Activated B cell treated with CpG ODN at 0.5 μM for 24 hours (primary cell): ENCODE results near the gene SERAC1. TPM values are rescaled to one million over a fixed set of nuclear protein-coding genes. Genes with fewer than 3 reads are reported as not detected.
"Not testable (repeated sequence)": the region's sequence is repeated elsewhere in the genome, so short reads cannot be mapped to it uniquely, and the experiment has no call there.

Source experiments
- ATAC-seq: fragments of 200-7000 bp; cut with Tn5 transposase; one replicate; pipeline ENCODE4 v1.10.0; 2021; ENCODE audit warnings: low read depth, mild to moderate bottlenecking, moderate library complexity
- CTCF ChIA-PET: fragments of 350-600 bp; sonication (Branson Sonifier 250); formaldehyde crosslinking; loops from one replicate; lab custom pipeline; 2021; ENCODE audit warnings: antibody characterized with exemption; lab: Charles Lee
- POLR2A ChIA-PET: fragments of 350-600 bp; sonication (Branson Sonifier 250); formaldehyde crosslinking; loops from one replicate; lab custom pipeline; 2021; ENCODE audit warnings: antibody characterized with exemption; lab: Charles Lee
- DNase-seq: peaks from one replicate; pipeline ENCODE4 v3.0.0; 2022
- H3K27ac Mint-ChIP-seq: one replicate; pipeline ENCODE4 v1.8.0; 2020; ENCODE audit warnings: mixed read lengths
- H3K27me3 Mint-ChIP-seq: one replicate; pipeline ENCODE4 v1.8.0; 2021; ENCODE audit warnings: mixed read lengths
- H3K36me3 Mint-ChIP-seq: one replicate; pipeline ENCODE4 v1.8.0; 2021; ENCODE audit warnings: low read depth, mixed read lengths
- H3K4me1 Mint-ChIP-seq: one replicate; pipeline ENCODE4 v1.8.0; 2021; ENCODE audit warnings: mixed read lengths
- H3K4me3 Mint-ChIP-seq: one replicate; pipeline ENCODE4 v1.8.0; 2020; ENCODE audit warnings: mild to moderate bottlenecking, mixed read lengths
- H3K9me3 Mint-ChIP-seq: one replicate; pipeline ENCODE4 v1.8.0; 2020; ENCODE audit warnings: mixed read lengths
- intact Hi-C: fragments of 100-400 bp; cut with micrococcal nuclease; formaldehyde crosslinking; loops from one replicate; pipeline ENCODE4 v1.15.1; 2024
- total RNA-seq: library from RNA; stranded (reverse); gene quantifications from 2 replicates; pipeline ENCODE4 v1.2.3, GENCODE V29; 2022
- TF ChIP-seq, protein P1 (sequence below): fragments of 200-600 bp; IDR thresholded peaks from one replicate; pipeline ENCODE4 v1.8.0; 2022; ENCODE audit warnings: antibody characterized with exemption, mild to moderate bottlenecking

SERAC1 gene
- total RNA-seq, 1 donor from 2014 or later: 3.0 TPM

DNA sequence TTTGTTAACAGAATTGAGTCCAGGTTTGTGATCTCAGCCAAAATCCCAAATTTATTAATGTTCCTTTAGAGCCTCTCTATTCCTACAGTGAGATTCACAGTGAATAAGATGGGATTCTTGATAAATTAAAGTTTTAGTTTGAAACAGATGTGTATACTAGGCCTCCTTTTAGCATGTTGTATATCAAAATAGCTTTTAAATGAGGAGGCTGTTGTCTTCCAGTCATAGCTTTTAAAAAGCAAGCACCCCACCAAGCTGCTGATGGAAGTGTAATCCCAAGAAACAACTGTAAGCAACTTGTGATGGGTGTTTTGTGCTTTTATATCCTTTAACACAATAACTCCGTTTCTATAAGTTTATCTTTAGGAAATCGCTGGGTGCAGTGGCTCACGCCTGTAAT is 7.0 kb upstream of the SERAC1 start:
- H3K27ac Mint-ChIP-seq: no peak overlapping the region
- H3K27me3 Mint-ChIP-seq: no peaks in the 10 kb centered on the region
- peaks cover 2% of the 10 kb centered on the region for H3K4me1 Mint-ChIP-seq
- no peaks in the 10 kb centered on the region for H3K9me3 Mint-ChIP-seq
- intact Hi-C loops: no loop called here
- peaks cover 42% of the 10 kb centered on the region for H3K36me3 Mint-ChIP-seq
- DNase-seq (no peak), ATAC-seq (no peak)
- ChIA-PET CTCF (no interaction called here), POLR2A (no interaction called here)
- TF ChIP-seq, protein P1, sequence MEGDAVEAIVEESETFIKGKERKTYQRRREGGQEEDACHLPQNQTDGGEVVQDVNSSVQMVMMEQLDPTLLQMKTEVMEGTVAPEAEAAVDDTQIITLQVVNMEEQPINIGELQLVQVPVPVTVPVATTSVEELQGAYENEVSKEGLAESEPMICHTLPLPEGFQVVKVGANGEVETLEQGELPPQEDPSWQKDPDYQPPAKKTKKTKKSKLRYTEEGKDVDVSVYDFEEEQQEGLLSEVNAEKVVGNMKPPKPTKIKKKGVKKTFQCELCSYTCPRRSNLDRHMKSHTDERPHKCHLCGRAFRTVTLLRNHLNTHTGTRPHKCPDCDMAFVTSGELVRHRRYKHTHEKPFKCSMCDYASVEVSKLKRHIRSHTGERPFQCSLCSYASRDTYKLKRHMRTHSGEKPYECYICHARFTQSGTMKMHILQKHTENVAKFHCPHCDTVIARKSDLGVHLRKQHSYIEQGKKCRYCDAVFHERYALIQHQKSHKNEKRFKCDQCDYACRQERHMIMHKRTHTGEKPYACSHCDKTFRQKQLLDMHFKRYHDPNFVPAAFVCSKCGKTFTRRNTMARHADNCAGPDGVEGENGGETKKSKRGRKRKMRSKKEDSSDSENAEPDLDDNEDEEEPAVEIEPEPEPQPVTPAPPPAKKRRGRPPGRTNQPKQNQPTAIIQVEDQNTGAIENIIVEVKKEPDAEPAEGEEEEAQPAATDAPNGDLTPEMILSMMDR: no peak
- H3K4me3 Mint-ChIP-seq: no peak overlapping the region

DNA sequence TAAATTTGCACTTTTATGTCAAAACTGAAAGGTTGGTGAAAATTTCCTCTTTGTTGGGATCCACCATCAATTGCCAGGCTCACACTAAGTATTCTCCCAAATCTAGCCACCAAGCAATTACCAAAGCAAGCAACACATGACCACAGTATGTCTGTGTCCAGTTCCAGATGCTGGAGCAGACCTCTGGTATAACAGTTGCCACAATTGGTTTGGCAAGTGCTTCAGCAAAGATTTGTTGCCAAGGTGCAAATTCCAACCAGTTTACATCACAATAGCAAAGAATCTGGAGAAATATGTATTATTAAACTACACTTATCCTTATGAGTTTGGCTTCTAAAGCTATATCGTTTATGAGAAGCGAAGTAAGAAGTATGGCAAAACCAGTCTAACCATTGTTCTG is 6.5 kb upstream of the SERAC1 start:
- H3K4me1 Mint-ChIP-seq: peaks cover 2% of the 10 kb centered on the region
- no peak overlapping the region for H3K27ac Mint-ChIP-seq
- POLR2A ChIA-PET: no interaction called here
- H3K36me3 Mint-ChIP-seq: peaks cover 38% of the 10 kb centered on the region
- TF ChIP-seq, protein P1: no peak
- H3K4me3 Mint-ChIP-seq: no peak overlapping the region
- ATAC-seq (no peak), DNase-seq (no peak)
- no peaks in the 10 kb centered on the region for H3K27me3 Mint-ChIP-seq
- CTCF ChIA-PET: interaction anchor here (0.6 kb wide), 1 partner anchor 208 kb away, joined by 3 read pairs; no protein-coding TSS in a partner anchor
- no peaks in the 10 kb centered on the region for H3K9me3 Mint-ChIP-seq
- intact Hi-C loops: no loop called here

DNA sequence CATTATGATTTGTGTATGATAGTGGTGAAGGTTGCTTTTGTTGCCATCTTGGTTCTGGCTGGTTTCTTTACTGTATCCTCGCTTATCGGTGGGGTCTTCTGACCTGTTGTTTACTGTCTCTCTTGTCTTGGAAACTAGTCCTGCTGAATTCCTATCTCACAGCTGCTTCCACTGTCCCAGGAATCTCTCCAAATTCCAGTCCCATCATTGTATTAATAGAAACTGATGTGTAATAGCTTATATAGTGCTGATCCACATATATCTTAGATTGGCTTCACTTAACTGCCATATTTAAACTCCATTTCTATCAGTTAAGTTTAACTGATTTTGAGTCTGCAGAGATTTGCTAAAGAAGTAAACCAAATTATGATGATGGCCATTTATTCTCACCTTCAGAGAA is 6.0 kb upstream of the SERAC1 start:
- Mint-ChIP-seq H3K27me3 (no peaks in the 10 kb centered on the region), H3K9me3 (no peaks in the 10 kb centered on the region), H3K36me3 (peaks cover 35% of the 10 kb centered on the region), H3K4me1 (peaks cover 2% of the 10 kb centered on the region), H3K4me3 (no peak overlapping the region), H3K27ac (no peak overlapping the region)
- intact Hi-C loops: no loop called here
- DNase-seq: no peak
- ChIA-PET CTCF (interaction anchor here (0.6 kb wide), 1 partner anchor 209 kb away, joined by 3 read pairs; no protein-coding TSS in a partner anchor), POLR2A (no interaction called here)
- TF ChIP-seq, protein P1: no peak
- ATAC-seq: no peak

DNA sequence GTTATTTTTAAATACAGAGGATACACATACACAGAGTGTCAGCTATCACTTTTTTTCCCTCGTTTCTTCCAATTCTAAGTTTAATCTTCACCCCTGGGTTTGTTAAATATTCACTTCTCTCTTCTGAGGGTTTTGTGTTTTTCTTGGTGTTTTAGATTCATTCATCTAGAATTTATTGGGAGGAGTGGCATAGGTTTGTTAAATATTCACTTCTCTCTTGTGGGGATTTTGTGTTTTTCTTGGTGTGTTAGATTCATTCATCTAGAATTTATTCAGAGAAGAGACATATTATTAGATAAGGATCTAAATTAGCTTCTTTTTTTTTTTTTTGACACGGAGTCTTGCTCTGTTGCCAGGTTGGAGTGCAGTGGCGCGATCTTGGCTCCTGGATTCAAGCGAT is 3.9 kb upstream of the SERAC1 start:
- POLR2A ChIA-PET: no interaction called here
- no peaks in the 10 kb centered on the region for H3K27me3 Mint-ChIP-seq
- H3K4me1 Mint-ChIP-seq: peaks cover 10% of the 10 kb centered on the region
- TF ChIP-seq, protein P1: no peak
- no peak overlapping the region for H3K4me3 Mint-ChIP-seq
- no peak for ATAC-seq
- no peak overlapping the region for H3K27ac Mint-ChIP-seq
- no peaks in the 10 kb centered on the region for H3K9me3 Mint-ChIP-seq
- CTCF ChIA-PET: no interaction called here
- intact Hi-C loops: no loop called here
- peaks cover 24% of the 10 kb centered on the region for H3K36me3 Mint-ChIP-seq
- no peak for DNase-seq

DNA sequence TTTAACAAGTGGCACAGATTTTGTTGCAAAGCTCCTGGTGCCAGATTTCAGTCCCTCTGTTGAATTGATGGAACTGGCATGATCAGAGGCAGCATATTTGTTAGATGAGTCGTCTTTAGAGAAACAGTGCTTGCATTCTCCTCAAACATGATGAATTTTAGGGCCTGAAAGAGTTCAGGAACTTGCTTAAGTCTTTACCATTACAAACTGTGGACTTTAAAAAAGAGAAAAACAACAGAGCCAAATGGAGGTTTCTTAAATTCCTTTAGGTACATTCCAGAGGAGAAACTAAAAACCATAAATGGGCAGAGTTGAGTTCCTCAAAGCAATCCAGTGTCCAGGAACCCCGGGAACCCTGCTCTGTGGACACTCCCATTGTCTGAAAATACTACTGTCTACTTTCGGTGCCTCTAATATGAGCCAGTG is 2.6 kb upstream of the SERAC1 start:
- intact Hi-C loops: no loop called here
- ATAC-seq (no peak), DNase-seq (no peak)
- peaks cover 24% of the 10 kb centered on the region for H3K36me3 Mint-ChIP-seq
- POLR2A ChIA-PET: no interaction called here
- no peaks in the 10 kb centered on the region for H3K27me3 Mint-ChIP-seq
- CTCF ChIA-PET: no interaction called here
- H3K4me3 Mint-ChIP-seq: no peak overlapping the region
- H3K4me1 Mint-ChIP-seq: peaks cover 14% of the 10 kb centered on the region
- TF ChIP-seq, protein P1: no peak
- no peak overlapping the region for H3K27ac Mint-ChIP-seq
- no peaks in the 10 kb centered on the region for H3K9me3 Mint-ChIP-seq

DNA sequence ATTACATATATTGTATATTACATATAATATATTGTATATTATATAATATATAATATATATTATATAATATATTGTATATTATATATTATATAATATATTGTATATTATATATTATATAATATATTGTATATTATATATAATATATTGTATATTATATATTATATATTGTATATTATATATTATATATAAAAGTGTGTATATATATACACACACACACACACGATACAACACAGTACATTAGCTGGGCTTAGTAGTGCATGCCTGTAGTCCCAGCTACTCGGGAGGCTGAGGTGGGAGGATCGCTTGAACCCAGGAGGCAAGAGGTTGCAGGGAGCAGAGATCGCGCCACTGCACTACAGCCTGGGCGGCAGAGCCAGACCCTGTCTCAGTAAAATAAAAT is 1.6 kb upstream of the SERAC1 start:
- H3K27me3 Mint-ChIP-seq, POLR2A ChIA-PET, ATAC-seq, DNase-seq, H3K27ac Mint-ChIP-seq, H3K4me3 Mint-ChIP-seq, H3K9me3 Mint-ChIP-seq, CTCF ChIA-PET: not testable (repeated sequence)
- intact Hi-C loops: loop anchor here (2.0 to 10.0 kb wide), 4 partner anchors 187 to 478 kb away; partner anchors contain the start of genes SYNJ2 and TMEM181
- H3K4me1 Mint-ChIP-seq: peaks cover 14% of the 10 kb centered on the region
- H3K36me3 Mint-ChIP-seq: peaks cover 24% of the 10 kb centered on the region
